SK-N-SH treated with all-trans-retinoic acid at 6 μM for 48 hours (cell line): ENCODE results near the gene WDR37.

Experiments used
- BACH2 ChIP-seq: fragments of 250-450 bp; sonication (Bioruptor Pico); IDR thresholded peaks from 2 replicates; pipeline ENCODE4 v1.9.0; 2021; ENCODE audit warnings: mild to moderate bottlenecking, borderline replicate concordance
- GLIS3 ChIP-seq: fragments of 250-450 bp; sonication (Bioruptor Pico); IDR thresholded peaks from 2 replicates; pipeline ENCODE4 v1.5.0; 2020; ENCODE audit warnings: mild to moderate bottlenecking, moderate library complexity
- PPARA ChIP-seq: fragments of 250-450 bp; sonication (Bioruptor Pico); IDR thresholded peaks from 2 replicates; pipeline ENCODE4 v1.5.0; 2020; ENCODE audit warnings: mild to moderate bottlenecking, borderline replicate concordance
- ZNF70 ChIP-seq: fragments of 450-650 bp; formaldehyde crosslinking; IDR thresholded peaks from 2 replicates; pipeline ENCODE4 v1.5.0; 2020; ENCODE audit warnings: mild to moderate bottlenecking, moderate library complexity
- TF ChIP-seq, protein P1 (sequence below): fragments of 250-450 bp; sonication (Bioruptor Pico); IDR thresholded peaks from 2 replicates; pipeline ENCODE4 v1.5.0; 2020; ENCODE audit warnings: mild to moderate bottlenecking, moderate library complexity

DNA sequence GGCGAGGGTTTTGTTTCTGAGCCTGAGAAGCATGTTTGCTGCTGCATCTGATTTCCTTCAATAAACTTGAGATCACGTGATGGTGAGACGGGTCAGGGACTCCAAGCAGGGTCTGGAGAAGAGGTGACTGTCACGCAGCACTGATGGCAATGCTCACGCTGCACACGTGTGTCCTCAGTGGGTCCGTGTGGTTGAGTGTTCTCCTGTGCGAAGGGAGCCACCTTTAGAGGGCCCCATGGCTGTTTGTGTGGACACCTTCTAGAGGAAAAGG is 100.4 kb downstream of the WDR37 start:
- TF ChIP-seq, protein P1, sequence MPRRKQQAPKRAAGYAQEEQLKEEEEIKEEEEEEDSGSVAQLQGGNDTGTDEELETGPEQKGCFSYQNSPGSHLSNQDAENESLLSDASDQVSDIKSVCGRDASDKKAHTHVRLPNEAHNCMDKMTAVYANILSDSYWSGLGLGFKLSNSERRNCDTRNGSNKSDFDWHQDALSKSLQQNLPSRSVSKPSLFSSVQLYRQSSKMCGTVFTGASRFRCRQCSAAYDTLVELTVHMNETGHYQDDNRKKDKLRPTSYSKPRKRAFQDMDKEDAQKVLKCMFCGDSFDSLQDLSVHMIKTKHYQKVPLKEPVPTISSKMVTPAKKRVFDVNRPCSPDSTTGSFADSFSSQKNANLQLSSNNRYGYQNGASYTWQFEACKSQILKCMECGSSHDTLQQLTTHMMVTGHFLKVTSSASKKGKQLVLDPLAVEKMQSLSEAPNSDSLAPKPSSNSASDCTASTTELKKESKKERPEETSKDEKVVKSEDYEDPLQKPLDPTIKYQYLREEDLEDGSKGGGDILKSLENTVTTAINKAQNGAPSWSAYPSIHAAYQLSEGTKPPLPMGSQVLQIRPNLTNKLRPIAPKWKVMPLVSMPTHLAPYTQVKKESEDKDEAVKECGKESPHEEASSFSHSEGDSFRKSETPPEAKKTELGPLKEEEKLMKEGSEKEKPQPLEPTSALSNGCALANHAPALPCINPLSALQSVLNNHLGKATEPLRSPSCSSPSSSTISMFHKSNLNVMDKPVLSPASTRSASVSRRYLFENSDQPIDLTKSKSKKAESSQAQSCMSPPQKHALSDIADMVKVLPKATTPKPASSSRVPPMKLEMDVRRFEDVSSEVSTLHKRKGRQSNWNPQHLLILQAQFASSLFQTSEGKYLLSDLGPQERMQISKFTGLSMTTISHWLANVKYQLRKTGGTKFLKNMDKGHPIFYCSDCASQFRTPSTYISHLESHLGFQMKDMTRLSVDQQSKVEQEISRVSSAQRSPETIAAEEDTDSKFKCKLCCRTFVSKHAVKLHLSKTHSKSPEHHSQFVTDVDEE (CRISPR knock-in tag) = no peak
- TF ChIP-seq PPARA (CRISPR knock-in tag) = no peak
- no peak for TF ChIP-seq GLIS3
- no peak for TF ChIP-seq BACH2
- TF ChIP-seq ZNF70 (CRISPR knock-in tag) = no peak
